H9 (cell line): Measurements from ENCODE around the gene PHACTR1. TPM values are rescaled to one million over a fixed set of nuclear protein-coding genes. Genes with fewer than 3 reads are reported as not detected.

Experiments used
- DNase-seq: peaks from one replicate; pipeline ENCODE4 v3.0.0-alpha.2; 2017
- H2AFZ ChIP-seq: one replicate; pipeline ENCODE4 v1.6.1; 2013; ENCODE audit warnings: mild to moderate bottlenecking, low read length, control low read depth, moderate library complexity
- H2AK5ac ChIP-seq: 2 replicates; pipeline ENCODE4 v1.6.1; 2013; ENCODE audit warnings: low read length, control low read depth, mixed read lengths; ENCODE audit not compliant: insufficient read length
- H2BK120ac ChIP-seq: one replicate; pipeline ENCODE4 v1.6.1; 2013; ENCODE audit warnings: low read depth, mild to moderate bottlenecking, low read length, control low read depth, inconsistent platforms; ENCODE audit not compliant: poor library complexity, severe bottlenecking
- H2BK12ac ChIP-seq: 2 replicates; pipeline ENCODE4 v1.6.1; 2013; ENCODE audit warnings: low read length, control low read depth, mixed read lengths, low read depth; ENCODE audit not compliant: insufficient read length
- H2BK15ac ChIP-seq: 2 replicates; pipeline ENCODE4 v1.6.1; 2013; ENCODE audit warnings: low read depth, low read length, control low read depth
- H2BK20ac ChIP-seq: one replicate; pipeline ENCODE4 v1.6.1; 2013; ENCODE audit warnings: low read depth, mild to moderate bottlenecking, low read length, control low read depth, inconsistent platforms; ENCODE audit not compliant: poor library complexity, severe bottlenecking
- H2BK5ac ChIP-seq: 2 replicates; pipeline ENCODE4 v1.6.1; 2013; ENCODE audit warnings: low read length, control low read depth, mixed read lengths; ENCODE audit not compliant: insufficient read length
- H3K14ac ChIP-seq: 2 replicates; pipeline ENCODE4 v1.6.1; 2013; ENCODE audit warnings: low read length, control low read depth; ENCODE audit not compliant: insufficient read depth
- H3K18ac ChIP-seq: 2 replicates; pipeline ENCODE4 v1.6.1; 2013; ENCODE audit warnings: low read depth, mild to moderate bottlenecking, mixed read lengths, low read length, control low read depth; ENCODE audit not compliant: insufficient read length
- H3K23ac ChIP-seq: 2 replicates; pipeline ENCODE4 v1.6.1; 2013; ENCODE audit warnings: low read length, control low read depth, mixed read lengths, low read depth; ENCODE audit not compliant: insufficient read length
- H3K23me2 ChIP-seq: 2 replicates; pipeline ENCODE4 v1.6.1; 2013; ENCODE audit warnings: low read depth, mild to moderate bottlenecking, mixed read lengths, low read length, control low read depth; ENCODE audit not compliant: insufficient read length, poor library complexity, severe bottlenecking
- H3K27ac ChIP-seq: 2 replicates; pipeline ENCODE4 v1.5.1; 2013; ENCODE audit warnings: low read length, control low read depth, mixed read lengths, low read depth; ENCODE audit not compliant: insufficient read length
- H3K27me3 ChIP-seq: 2 replicates; pipeline ENCODE4 v1.6.1; 2013; ENCODE audit warnings: low read length, control low read depth, inconsistent platforms; ENCODE audit not compliant: insufficient read depth
- H3K4ac ChIP-seq: 2 replicates; pipeline ENCODE4 v1.6.1; 2013; ENCODE audit warnings: low read depth, mild to moderate bottlenecking, control low read depth, inconsistent platforms, low read length, moderate library complexity
- H3K4me1 ChIP-seq: 2 replicates; pipeline ENCODE4 v1.6.1; 2013; ENCODE audit warnings: low read length, control low read depth, inconsistent platforms; ENCODE audit not compliant: insufficient read depth
- H3K4me2 ChIP-seq: 2 replicates; pipeline ENCODE4 v1.6.1; 2013; ENCODE audit warnings: low read length, control low read depth, mixed read lengths; ENCODE audit not compliant: insufficient read length, insufficient read depth
- H3K56ac ChIP-seq: 2 replicates; pipeline ENCODE4 v1.6.1; 2013; ENCODE audit warnings: low read depth, mild to moderate bottlenecking, mixed read lengths, low read length, control low read depth; ENCODE audit not compliant: insufficient read length
- H3K79me1 ChIP-seq: 2 replicates; pipeline ENCODE4 v1.6.1; 2013; ENCODE audit warnings: low read depth, mild to moderate bottlenecking, moderate library complexity, low read length, control low read depth, inconsistent platforms; ENCODE audit not compliant: insufficient read depth, poor library complexity, severe bottlenecking
- H3K79me2 ChIP-seq: 2 replicates; pipeline ENCODE4 v1.6.1; 2013; ENCODE audit warnings: low read length, control low read depth, inconsistent platforms; ENCODE audit not compliant: insufficient read depth
- H3K9ac ChIP-seq: 2 replicates; pipeline ENCODE4 v1.6.1; 2013; ENCODE audit warnings: low read length, control low read depth, mixed read lengths; ENCODE audit not compliant: insufficient read length; ENCODE audit errors: extremely low read depth
- H3K9me3 ChIP-seq: one replicate; pipeline ENCODE4 v1.6.1; 2013; ENCODE audit warnings: low read depth, low read length, inconsistent platforms; ENCODE audit not compliant: control insufficient read depth
- H3T11ph ChIP-seq: one replicate; pipeline ENCODE4 v1.6.1; 2013; ENCODE audit warnings: mild to moderate bottlenecking, low read length, control low read depth, inconsistent platforms
- H4K20me1 ChIP-seq: one replicate; pipeline ENCODE4 v1.6.1; 2013; ENCODE audit not compliant: control insufficient read depth, insufficient read length, insufficient read depth
- H4K5ac ChIP-seq: 2 replicates; pipeline ENCODE4 v1.6.1; 2013; ENCODE audit warnings: low read depth, mild to moderate bottlenecking, mixed read lengths, low read length, control low read depth; ENCODE audit not compliant: insufficient read length
- H4K8ac ChIP-seq: replicated peaks from 2 replicates; pipeline ENCODE4 v1.6.1; 2013; ENCODE audit warnings: low read length, control low read depth, mixed read lengths, low read depth; ENCODE audit not compliant: insufficient read length
- H4K91ac ChIP-seq: 2 replicates; pipeline ENCODE4 v1.6.1; 2013; ENCODE audit warnings: low read depth, mild to moderate bottlenecking, moderate library complexity, mixed read lengths, low read length, control low read depth; ENCODE audit not compliant: insufficient read length
- H3K27ac Mint-ChIP-seq, 3 experiments: 2 replicates in 2 of 3; 3 replicates in 1 of 3; pipeline ENCODE4 v1.8.0; 2020 to 2021; ENCODE audit warnings: mixed read lengths in 3 of 3, mild to moderate bottlenecking in 1 of 3, moderate library complexity in 1 of 3
- H3K27me3 Mint-ChIP-seq: 2 replicates; pipeline ENCODE4 v1.8.0; 2021; ENCODE audit warnings: low read depth, mild to moderate bottlenecking, moderate library complexity, mixed read lengths
- H3K36me3 Mint-ChIP-seq, 3 experiments: 2 replicates in 2 of 3; 3 replicates in 1 of 3; pipeline ENCODE4 v1.8.0; 2020 to 2021; ENCODE audit warnings: low read depth in 3 of 3, mixed read lengths in 3 of 3; ENCODE audit not compliant: insufficient read depth in 1 of 3
- H3K4me1 Mint-ChIP-seq, 2 experiments: 2 replicates each; pipeline ENCODE4 v1.8.0; 2020; ENCODE audit warnings: mixed read lengths in 2 of 2
- H3K4me3 Mint-ChIP-seq, 2 experiments: 2 replicates in 1 of 2; 3 replicates in 1 of 2; pipeline ENCODE4 v1.8.0; 2020 to 2021; ENCODE audit warnings: mild to moderate bottlenecking in 2 of 2, mixed read lengths in 2 of 2, moderate library complexity in 1 of 2
- H3K9me3 Mint-ChIP-seq, 2 experiments: 2 replicates in 1 of 2; 3 replicates in 1 of 2; pipeline ENCODE4 v1.8.0; 2020; ENCODE audit warnings: mild to moderate bottlenecking in 2 of 2, mixed read lengths in 2 of 2, moderate library complexity in 1 of 2
- total RNA-seq: library from RNA; stranded (reverse); gene quantifications from 2 replicates; pipeline ENCODE4 v1.2.1, GENCODE V29; 2021
- TF ChIP-seq, protein P1 (sequence below): fragments of 200-600 bp; sonication (generic); conservative IDR thresholded peaks from 3 replicates; pipeline ENCODE4 v1.8.0; 2021; ENCODE audit warnings: antibody characterized with exemption, mild to moderate bottlenecking

Gene PHACTR1
- total RNA-seq, 1 experiment from 2014 or later: 15.9 TPM

DNA sequence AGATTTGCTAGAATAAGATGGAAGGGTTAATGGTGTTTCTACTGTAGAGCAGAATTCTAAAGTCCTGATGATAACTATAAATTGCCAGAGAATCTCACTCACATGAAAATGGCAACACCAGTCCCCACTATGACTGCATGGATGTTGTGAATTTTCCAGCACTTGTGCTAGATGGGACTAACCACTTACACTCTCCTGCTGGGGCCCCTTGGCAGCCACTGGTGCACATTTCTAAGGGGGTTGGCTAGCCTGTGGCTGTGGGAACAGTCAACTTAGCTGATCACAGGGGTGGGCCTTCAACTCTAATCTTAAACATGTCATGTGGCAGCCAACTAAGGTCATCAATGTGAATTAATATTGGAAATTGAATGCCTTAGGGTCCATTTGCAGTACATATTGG lies 271.2 kb downstream of the PHACTR1 start:
- H4K20me1 ChIP-seq: no peaks in the 10 kb centered on the region
- no peak overlapping the region for H3K9ac ChIP-seq
- H3K23ac ChIP-seq: no peak overlapping the region
- no peaks in the 10 kb centered on the region for H3K9me3 ChIP-seq
- H3K27me3 ChIP-seq: no peaks in the 10 kb centered on the region
- H3K79me2 ChIP-seq: 0 out of 2 replicates have a peak, but pooled peaks cover 3% of the 10 kb centered on the region
- H3K14ac ChIP-seq: no peak overlapping the region
- H2BK12ac ChIP-seq: no peak overlapping the region
- no peak overlapping the region for H3K18ac ChIP-seq
- no peak overlapping the region for H4K5ac ChIP-seq
- H3K27me3 Mint-ChIP-seq: peaks cover 2% of the 10 kb centered on the region; the same call in 1 of the 2 replicates
- no peak overlapping the region for H2AFZ ChIP-seq
- H3K23me2 ChIP-seq: no peaks in the 10 kb centered on the region
- H2BK15ac ChIP-seq: no peak overlapping the region
- no peak overlapping the region for H2BK120ac ChIP-seq
- no peak overlapping the region for H3K27ac ChIP-seq
- no peak overlapping the region for H4K8ac ChIP-seq
- no peak overlapping the region for H3K4me2 ChIP-seq
- H3K56ac ChIP-seq: no peak overlapping the region
- H3K4me1 Mint-ChIP-seq: peaks cover 8 to 9% of the 10 kb centered on the region in 2 experiments
- no peak overlapping the region for H3T11ph ChIP-seq
- no peaks in the 10 kb centered on the region for H3K79me1 ChIP-seq
- H3K9me3 Mint-ChIP-seq: peaks cover 5% of the 10 kb centered on the region in 2 experiments; a peak in 4 of 5 replicates
- no peaks in the 10 kb centered on the region for H3K4me1 ChIP-seq
- no peak for DNase-seq
- TF ChIP-seq, protein P1, sequence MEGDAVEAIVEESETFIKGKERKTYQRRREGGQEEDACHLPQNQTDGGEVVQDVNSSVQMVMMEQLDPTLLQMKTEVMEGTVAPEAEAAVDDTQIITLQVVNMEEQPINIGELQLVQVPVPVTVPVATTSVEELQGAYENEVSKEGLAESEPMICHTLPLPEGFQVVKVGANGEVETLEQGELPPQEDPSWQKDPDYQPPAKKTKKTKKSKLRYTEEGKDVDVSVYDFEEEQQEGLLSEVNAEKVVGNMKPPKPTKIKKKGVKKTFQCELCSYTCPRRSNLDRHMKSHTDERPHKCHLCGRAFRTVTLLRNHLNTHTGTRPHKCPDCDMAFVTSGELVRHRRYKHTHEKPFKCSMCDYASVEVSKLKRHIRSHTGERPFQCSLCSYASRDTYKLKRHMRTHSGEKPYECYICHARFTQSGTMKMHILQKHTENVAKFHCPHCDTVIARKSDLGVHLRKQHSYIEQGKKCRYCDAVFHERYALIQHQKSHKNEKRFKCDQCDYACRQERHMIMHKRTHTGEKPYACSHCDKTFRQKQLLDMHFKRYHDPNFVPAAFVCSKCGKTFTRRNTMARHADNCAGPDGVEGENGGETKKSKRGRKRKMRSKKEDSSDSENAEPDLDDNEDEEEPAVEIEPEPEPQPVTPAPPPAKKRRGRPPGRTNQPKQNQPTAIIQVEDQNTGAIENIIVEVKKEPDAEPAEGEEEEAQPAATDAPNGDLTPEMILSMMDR: no peak
- H3K27ac Mint-ChIP-seq: no peak overlapping the region
- no peak overlapping the region for H2BK5ac ChIP-seq
- no peak overlapping the region for H3K4me3 Mint-ChIP-seq
- no peak overlapping the region for H4K91ac ChIP-seq
- H3K36me3 Mint-ChIP-seq: peaks cover 0 to 7% (median 0%) of the 10 kb centered on the region in 3 experiments; a peak in 1 of 7 replicates
- no peak overlapping the region for H3K4ac ChIP-seq
- H2BK20ac ChIP-seq: no peak overlapping the region
- no peak overlapping the region for H2AK5ac ChIP-seq
